Neural crest cell (in vitro differentiated cells): ENCODE measurements around the gene SH3BGRL2. TPM values are rescaled to one million over a fixed set of nuclear protein-coding genes. Genes with fewer than 3 reads are reported as not detected.
A peak's percentile ranks its signal among the peaks of the same experiment; 100 is the strongest.
"Not testable (repeated sequence)": the region's sequence is repeated elsewhere in the genome, so short reads cannot be mapped to it uniquely, and the experiment has no call there.

Experiments
- DNase-seq: peaks from one replicate; pipeline ENCODE4 v3.0.0; 2021; ENCODE audit warnings: low read depth, mixed read lengths, low spot score
- H3K27ac Mint-ChIP-seq: one replicate; pipeline ENCODE4 v1.8.0; 2021; ENCODE audit warnings: mild to moderate bottlenecking, mixed read lengths; ENCODE audit not compliant: unreplicated experiment
- H3K27me3 Mint-ChIP-seq: 2 replicates; pipeline ENCODE4 v1.8.0; 2021; ENCODE audit warnings: low read depth, mild to moderate bottlenecking, mixed read lengths
- H3K36me3 Mint-ChIP-seq: 2 replicates; pipeline ENCODE4 v1.8.0; 2021; ENCODE audit warnings: low read depth, mild to moderate bottlenecking, mixed read lengths
- H3K4me1 Mint-ChIP-seq: 2 replicates; pipeline ENCODE4 v1.8.0; 2021; ENCODE audit warnings: mixed read lengths
- H3K4me3 Mint-ChIP-seq: one replicate; pipeline ENCODE4 v1.8.0; 2021; ENCODE audit warnings: mild to moderate bottlenecking, mixed read lengths
- H3K9me3 Mint-ChIP-seq: 2 replicates; pipeline ENCODE4 v1.8.0; 2021; ENCODE audit warnings: mixed read lengths
- CTCF ChIP-seq: fragments of 200-600 bp; sonication (generic); conservative IDR thresholded peaks from 2 replicates; pipeline ENCODE4 v1.5.0; 2021; ENCODE audit warnings: antibody characterized with exemption, mild to moderate bottlenecking
- total RNA-seq: library from RNA; stranded (reverse); gene quantifications from 2 replicates; pipeline ENCODE4 v1.2.1, GENCODE V29; 2021

Gene SH3BGRL2
- total RNA-seq, 1 donor from 2014 or later = 11.1 TPM

GRCh38 chr6:79614326-79615305, 16.5 kb upstream of the SH3BGRL2 start:
- TF ChIP-seq CTCF = no peak
- H3K4me1 Mint-ChIP-seq = peaks cover 10% of the 10 kb centered on the region

GRCh38 chr6:79617518-79617941, 13.6 kb upstream of the SH3BGRL2 start:
- Mint-ChIP-seq H3K4me3 (no peak overlapping the region), H3K4me1 (peaks cover 14% of the 10 kb centered on the region)
- TF ChIP-seq CTCF = no peak

More at GRCh38 chr6:79614326-79615305, 16.5 kb upstream of the SH3BGRL2 start:
- H3K36me3 Mint-ChIP-seq = no peaks in the 10 kb centered on the region
- no peaks in the 10 kb centered on the region for H3K9me3 Mint-ChIP-seq
- H3K4me3 Mint-ChIP-seq = no peak overlapping the region
- peak overlapping the region; percentile 76 for H3K27ac Mint-ChIP-seq
- no peak for DNase-seq
- H3K27me3 Mint-ChIP-seq = no peaks in the 10 kb centered on the region

GRCh38 chr6:79618425-79618824, 12.7 kb upstream of the SH3BGRL2 start:
- H3K27ac Mint-ChIP-seq, H3K27me3 Mint-ChIP-seq, H3K4me1 Mint-ChIP-seq, H3K36me3 Mint-ChIP-seq, H3K9me3 Mint-ChIP-seq, H3K4me3 Mint-ChIP-seq, DNase-seq: not testable (repeated sequence)

More at GRCh38 chr6:79617518-79617941, 13.6 kb upstream of the SH3BGRL2 start:
- no peak for DNase-seq
- no peaks in the 10 kb centered on the region for H3K27me3 Mint-ChIP-seq
- H3K27ac Mint-ChIP-seq = no peak overlapping the region
- no peaks in the 10 kb centered on the region for H3K9me3 Mint-ChIP-seq
- H3K36me3 Mint-ChIP-seq = no peaks in the 10 kb centered on the region

- Mint-ChIP-seq H3K36me3 (no peaks in the 10 kb centered on the region), H3K9me3 (no peaks in the 10 kb centered on the region), H3K27me3 (no peaks in the 10 kb centered on the region)
Observed at GRCh38 chr6:79621579-79621978, 9.6 kb upstream of the SH3BGRL2 start.

GRCh38 chr6:79622364-79622763, 8.8 kb upstream of the SH3BGRL2 start:
- TF ChIP-seq CTCF = no peak
- Mint-ChIP-seq H3K27ac (no peak overlapping the region), H3K4me1 (peaks cover 6% of the 10 kb centered on the region), H3K27me3 (no peaks in the 10 kb centered on the region), H3K4me3 (no peak overlapping the region), H3K36me3 (no peaks in the 10 kb centered on the region), H3K9me3 (no peaks in the 10 kb centered on the region)
- no peak for DNase-seq

More at GRCh38 chr6:79621579-79621978, 9.6 kb upstream of the SH3BGRL2 start:
- DNase-seq = no peak
- peaks cover 6% of the 10 kb centered on the region for H3K4me1 Mint-ChIP-seq
- H3K4me3 Mint-ChIP-seq = no peak overlapping the region
- no peak for TF ChIP-seq CTCF
- no peak overlapping the region for H3K27ac Mint-ChIP-seq

- DNase-seq = no peak
Observed at GRCh38 chr6:79623106-79623505, 8.0 kb upstream of the SH3BGRL2 start.

More at GRCh38 chr6:79623106-79623505, 8.0 kb upstream of the SH3BGRL2 start:
- Mint-ChIP-seq H3K27me3 (no peaks in the 10 kb centered on the region), H3K27ac (no peak overlapping the region), H3K4me1 (peaks cover 6% of the 10 kb centered on the region), H3K36me3 (no peaks in the 10 kb centered on the region), H3K9me3 (no peaks in the 10 kb centered on the region), H3K4me3 (no peak overlapping the region)
- TF ChIP-seq CTCF = no peak
